ENCODE data around the gene CCDC160.

- TF ChIP-seq, protein P1, sequence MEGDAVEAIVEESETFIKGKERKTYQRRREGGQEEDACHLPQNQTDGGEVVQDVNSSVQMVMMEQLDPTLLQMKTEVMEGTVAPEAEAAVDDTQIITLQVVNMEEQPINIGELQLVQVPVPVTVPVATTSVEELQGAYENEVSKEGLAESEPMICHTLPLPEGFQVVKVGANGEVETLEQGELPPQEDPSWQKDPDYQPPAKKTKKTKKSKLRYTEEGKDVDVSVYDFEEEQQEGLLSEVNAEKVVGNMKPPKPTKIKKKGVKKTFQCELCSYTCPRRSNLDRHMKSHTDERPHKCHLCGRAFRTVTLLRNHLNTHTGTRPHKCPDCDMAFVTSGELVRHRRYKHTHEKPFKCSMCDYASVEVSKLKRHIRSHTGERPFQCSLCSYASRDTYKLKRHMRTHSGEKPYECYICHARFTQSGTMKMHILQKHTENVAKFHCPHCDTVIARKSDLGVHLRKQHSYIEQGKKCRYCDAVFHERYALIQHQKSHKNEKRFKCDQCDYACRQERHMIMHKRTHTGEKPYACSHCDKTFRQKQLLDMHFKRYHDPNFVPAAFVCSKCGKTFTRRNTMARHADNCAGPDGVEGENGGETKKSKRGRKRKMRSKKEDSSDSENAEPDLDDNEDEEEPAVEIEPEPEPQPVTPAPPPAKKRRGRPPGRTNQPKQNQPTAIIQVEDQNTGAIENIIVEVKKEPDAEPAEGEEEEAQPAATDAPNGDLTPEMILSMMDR (IDR thresholded peaks at IDR 0.05) = no peak
- no peak for TF ChIP-seq ZBTB43 (CRISPR knock-in tag; IDR thresholded peaks at IDR 0.05)
- TF ChIP-seq STAT6 (CRISPR knock-in tag; conservative IDR thresholded peaks at IDR 0.05; ENCODE audit: low read depth) = no peak
- no peak for TF ChIP-seq SMAD3 (CRISPR knock-in tag; IDR thresholded peaks at IDR 0.05; ENCODE audit: borderline replicate concordance)
- TF ChIP-seq MXD4 (CRISPR knock-in tag; IDR thresholded peaks at IDR 0.05; ENCODE audit: borderline replicate concordance) = no peak
- TF ChIP-seq ATF1 (CRISPR knock-in tag; IDR thresholded peaks at IDR 0.05) = no peak
- no peak for TF ChIP-seq CREB1 (CRISPR knock-in tag; IDR thresholded peaks at IDR 0.05)
- TF ChIP-seq TP53 (CRISPR knock-in tag; IDR thresholded peaks at IDR 0.05) = no peak
- TF ChIP-seq ZNF281 (CRISPR knock-in tag; IDR thresholded peaks at IDR 0.05) = no peak
- no peak for TF ChIP-seq ZNF121 (CRISPR knock-in tag; IDR thresholded peaks at IDR 0.05)
- TF ChIP-seq FOXJ3 (CRISPR knock-in tag; IDR thresholded peaks at IDR 0.05; ENCODE audit: borderline replicate concordance) = no peak
- TF ChIP-seq E2F4 (CRISPR knock-in tag; IDR thresholded peaks at IDR 0.05; ENCODE audit: borderline replicate concordance, low read depth) = no peak
- TF ChIP-seq, protein P2, sequence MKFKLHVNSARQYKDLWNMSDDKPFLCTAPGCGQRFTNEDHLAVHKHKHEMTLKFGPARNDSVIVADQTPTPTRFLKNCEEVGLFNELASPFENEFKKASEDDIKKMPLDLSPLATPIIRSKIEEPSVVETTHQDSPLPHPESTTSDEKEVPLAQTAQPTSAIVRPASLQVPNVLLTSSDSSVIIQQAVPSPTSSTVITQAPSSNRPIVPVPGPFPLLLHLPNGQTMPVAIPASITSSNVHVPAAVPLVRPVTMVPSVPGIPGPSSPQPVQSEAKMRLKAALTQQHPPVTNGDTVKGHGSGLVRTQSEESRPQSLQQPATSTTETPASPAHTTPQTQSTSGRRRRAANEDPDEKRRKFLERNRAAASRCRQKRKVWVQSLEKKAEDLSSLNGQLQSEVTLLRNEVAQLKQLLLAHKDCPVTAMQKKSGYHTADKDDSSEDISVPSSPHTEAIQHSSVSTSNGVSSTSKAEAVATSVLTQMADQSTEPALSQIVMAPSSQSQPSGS (CRISPR knock-in tag; IDR thresholded peaks at IDR 0.05; ENCODE audit: borderline replicate concordance, low read depth) = no peak
These were observed 34.4 kb upstream of the CCDC160 start for GRCh38 chrX:134202561-134202960.
